ENCODE data around the gene PTPRE. TPM values are rescaled to one million over a fixed set of nuclear protein-coding genes. Genes with fewer than 3 reads are reported as not detected.

PTPRE gene
- total RNA-seq, 1 experiment from 2014 or later, result 3.1 TPM

GRCh38 chr10:127904311-127905000 lies 2.4 kb upstream of the PTPRE start:
- ChIA-PET POLR2A (no interaction called here), CTCF (interaction anchor here (0.7 to 2.6 kb wide), 3 partner anchors 21 to 107 kb away, joined by 3 to 11 read pairs (median 3); no protein-coding TSS in a partner anchor)
- H3K4me1 Mint-ChIP-seq, result peaks cover 3% of the 10 kb centered on the region
- no peak overlapping the region for H3K27ac Mint-ChIP-seq
- ATAC-seq (no peak), DNase-seq (ENCODE audit: low spot score) (no peak)
- no peaks in the 10 kb centered on the region for H3K36me3 Mint-ChIP-seq
- no peak overlapping the region for H3K4me3 Mint-ChIP-seq
- H3K27me3 Mint-ChIP-seq (ENCODE audit: low read depth), result peaks cover 21% of the 10 kb centered on the region
- H3K9me3 Mint-ChIP-seq, result peaks cover 7% of the 10 kb centered on the region; the same call in 1 of the 2 replicates
- TF ChIP-seq GRHL2 (CRISPR knock-in tag; IDR thresholded peaks at IDR 0.05; ENCODE audit: insufficient replicate concordance, severe bottlenecking), result no peak
- no peak for TF ChIP-seq ARID4B (CRISPR knock-in tag; IDR thresholded peaks at IDR 0.05; ENCODE audit: borderline replicate concordance)
- no peak for TF ChIP-seq NFE2L1 (CRISPR knock-in tag; IDR thresholded peaks at IDR 0.05)
- no peak for TF ChIP-seq FOXJ3 (CRISPR knock-in tag; IDR thresholded peaks at IDR 0.05; ENCODE audit: borderline replicate concordance)
- no peak for TF ChIP-seq ZBTB21 (CRISPR knock-in tag; IDR thresholded peaks at IDR 0.05; ENCODE audit: borderline replicate concordance)

GRCh38 chr10:127905001-127905847 lies 1.7 kb upstream of the PTPRE start:
- no peak for DNase-seq (ENCODE audit: low spot score)
- POLR2A ChIA-PET, result no interaction called here

More at GRCh38 chr10:127905001-127905847, 1.7 kb upstream of the PTPRE start:
- H3K9me3 Mint-ChIP-seq, result peaks cover 7% of the 10 kb centered on the region; the same call in 1 of the 2 replicates
- no peak overlapping the region for H3K27ac Mint-ChIP-seq
- no peaks in the 10 kb centered on the region for H3K36me3 Mint-ChIP-seq
- TF ChIP-seq GRHL2 (CRISPR knock-in tag; IDR thresholded peaks at IDR 0.05; ENCODE audit: insufficient replicate concordance, severe bottlenecking) (no peak), ARID4B (CRISPR knock-in tag; IDR thresholded peaks at IDR 0.05; ENCODE audit: borderline replicate concordance) (no peak), ZNF396 (CRISPR knock-in tag; IDR thresholded peaks at IDR 0.05; ENCODE audit: borderline replicate concordance) (no peak), ZNF263 (CRISPR knock-in tag; IDR thresholded peaks at IDR 0.05; ENCODE audit: low read depth) (no peak), JAZF1 (CRISPR knock-in tag; IDR thresholded peaks at IDR 0.05) (no peak), FOXK1 (CRISPR knock-in tag; IDR thresholded peaks at IDR 0.05) (no peak), ATF1 (CRISPR knock-in tag; IDR thresholded peaks at IDR 0.05) (no peak)
- peaks cover 3% of the 10 kb centered on the region for H3K4me1 Mint-ChIP-seq
- ATAC-seq, result no peak
- CTCF ChIA-PET, result interaction anchor here (0.6 to 4.4 kb wide), 12 partner anchors 20 to 190 kb away, joined by 3 to 93 read pairs (median 10); no protein-coding TSS in a partner anchor
- peaks cover 23% of the 10 kb centered on the region for H3K27me3 Mint-ChIP-seq (ENCODE audit: low read depth)
- no peak overlapping the region for H3K4me3 Mint-ChIP-seq
